HTERT RPE-1 (cell line): ENCODE measurements around the gene CTSD.
"Not testable (repeated sequence)": the region's sequence is repeated elsewhere in the genome, so short reads cannot be mapped to it uniquely, and the experiment has no call there.

Source experiments
- in situ Hi-C: fragments of 300-500 bp; cut with MboI; formaldehyde crosslinking; loops from 4 replicates; pipeline ENCODE4 v1.14.3; 2020; ENCODE audit warnings: low sequenced_read_pairs

Gene CTSD

GRCh38 chr11:1770528-1770927 lies 6.8 kb upstream of the CTSD start:
- in situ Hi-C loops, result no loop called here

GRCh38 chr11:1770061-1770460 lies 6.3 kb upstream of the CTSD start:
- in situ Hi-C loops, result no loop called here

GRCh38 chr11:1769304-1769936 lies 5.7 kb upstream of the CTSD start:
- in situ Hi-C loops, result not testable (repeated sequence)

GRCh38 chr11:1768141-1768469 lies 4.4 kb upstream of the CTSD start:
- in situ Hi-C loops, result no loop called here

- in situ Hi-C loops, result no loop called here
Observed at GRCh38 chr11:1767399-1768140, 3.8 kb upstream of the CTSD start.

GRCh38 chr11:1766719-1767398 lies 3.1 kb upstream of the CTSD start:
- in situ Hi-C loops, result no loop called here

GRCh38 chr11:1765871-1766718 lies 2.4 kb upstream of the CTSD start:
- in situ Hi-C loops, result no loop called here

- in situ Hi-C loops, result no loop called here
Observed at GRCh38 chr11:1763336-1763795, 361 bp downstream of the CTSD start.

- in situ Hi-C loops, result no loop called here
Observed at GRCh38 chr11:1762537-1763302, 1.0 kb downstream of the CTSD start.

GRCh38 chr11:1761857-1762536 lies 1.7 kb downstream of the CTSD start:
- in situ Hi-C loops, result no loop called here

GRCh38 chr11:1761110-1761856 lies 2.4 kb downstream of the CTSD start:
- in situ Hi-C loops, result no loop called here

GRCh38 chr11:1760351-1761109 lies 3.2 kb downstream of the CTSD start:
- in situ Hi-C loops, result no loop called here

GRCh38 chr11:1759851-1760220 lies 3.9 kb downstream of the CTSD start:
- in situ Hi-C loops, result no loop called here

- in situ Hi-C loops, result no loop called here
Observed at GRCh38 chr11:1759151-1759850, 4.4 kb downstream of the CTSD start.

GRCh38 chr11:1758611-1759150 lies 5.0 kb downstream of the CTSD start:
- in situ Hi-C loops, result no loop called here

GRCh38 chr11:1757861-1758610 lies 5.7 kb downstream of the CTSD start:
- in situ Hi-C loops, result no loop called here
